GM18519 (cell line): Measurements from ENCODE around the gene SDCCAG8.
"Not testable (repeated sequence)": the region's sequence is repeated elsewhere in the genome, so short reads cannot be mapped to it uniquely, and the experiment has no call there.

Experiments
- ATAC-seq: cut with Tn5 transposase; IDR thresholded peaks from one replicate; pipeline ENCODE4 v1.9.1; 2021; ENCODE audit warnings: mild to moderate bottlenecking, moderate library complexity; ENCODE audit not compliant: unreplicated experiment, low FRiP score

The SDCCAG8 gene

DNA sequence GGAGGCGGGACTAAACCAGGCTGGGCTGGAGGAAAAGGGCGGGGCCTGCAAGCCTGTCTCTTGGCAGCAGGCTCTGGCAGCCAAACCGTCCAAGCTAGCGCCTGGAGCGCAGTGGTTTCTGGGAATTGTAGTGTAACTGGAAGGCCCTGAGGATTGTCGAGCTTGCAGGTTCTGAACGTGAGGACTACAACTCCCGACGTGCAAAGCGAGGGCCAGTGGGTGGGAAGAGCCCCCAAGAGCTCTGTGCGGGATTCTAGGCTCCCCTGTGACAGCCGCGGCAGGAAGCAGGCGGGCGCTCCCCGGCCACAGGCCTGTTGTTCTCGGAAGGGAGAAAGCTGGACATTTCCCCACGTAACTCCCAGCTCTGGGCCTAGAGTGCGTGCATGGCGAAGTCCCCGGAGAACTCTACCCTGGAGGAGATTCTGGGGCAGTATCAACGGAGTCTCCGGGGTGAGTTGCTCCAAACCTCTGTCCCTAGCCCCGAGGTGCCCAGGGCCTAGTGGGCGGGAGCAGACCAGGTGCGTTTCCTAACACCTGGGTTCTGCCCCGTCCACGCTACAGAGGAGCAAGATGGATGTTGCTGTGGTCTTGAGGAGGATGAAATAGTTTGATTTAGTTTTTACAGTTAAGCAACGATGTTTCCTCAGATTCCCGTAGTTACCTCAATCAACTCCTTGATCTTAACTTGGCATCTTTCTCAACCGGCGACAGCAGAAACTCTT, at the start of gene SDCCAG8:
TSS of gene SDCCAG8 (plus strand) at position 251 of the 722 bp plus-strand sequence. CDS start at position 384, 133 bp downstream.
- ATAC-seq = peak; percentile 83

DNA sequence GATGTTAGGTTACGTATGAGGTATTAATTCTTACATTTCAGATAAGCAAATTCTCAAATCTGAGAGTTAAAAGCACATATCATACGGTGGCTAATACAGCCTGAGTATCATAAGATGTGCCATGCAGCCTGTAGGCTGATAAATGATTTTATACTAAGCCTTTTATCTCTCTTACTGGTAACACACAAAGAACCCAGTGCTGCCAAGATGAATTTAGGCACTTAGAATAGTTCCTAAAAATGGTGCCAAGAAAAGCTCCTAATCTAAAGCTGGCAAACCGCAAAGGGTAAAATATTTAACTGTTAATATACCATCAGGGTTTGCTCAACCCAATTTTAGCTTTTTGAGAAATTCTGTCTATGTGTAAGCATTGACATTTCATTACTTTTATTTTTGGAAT, 43.9 kb upstream of the SDCCAG8 start:
- not testable (repeated sequence) for ATAC-seq

DNA sequence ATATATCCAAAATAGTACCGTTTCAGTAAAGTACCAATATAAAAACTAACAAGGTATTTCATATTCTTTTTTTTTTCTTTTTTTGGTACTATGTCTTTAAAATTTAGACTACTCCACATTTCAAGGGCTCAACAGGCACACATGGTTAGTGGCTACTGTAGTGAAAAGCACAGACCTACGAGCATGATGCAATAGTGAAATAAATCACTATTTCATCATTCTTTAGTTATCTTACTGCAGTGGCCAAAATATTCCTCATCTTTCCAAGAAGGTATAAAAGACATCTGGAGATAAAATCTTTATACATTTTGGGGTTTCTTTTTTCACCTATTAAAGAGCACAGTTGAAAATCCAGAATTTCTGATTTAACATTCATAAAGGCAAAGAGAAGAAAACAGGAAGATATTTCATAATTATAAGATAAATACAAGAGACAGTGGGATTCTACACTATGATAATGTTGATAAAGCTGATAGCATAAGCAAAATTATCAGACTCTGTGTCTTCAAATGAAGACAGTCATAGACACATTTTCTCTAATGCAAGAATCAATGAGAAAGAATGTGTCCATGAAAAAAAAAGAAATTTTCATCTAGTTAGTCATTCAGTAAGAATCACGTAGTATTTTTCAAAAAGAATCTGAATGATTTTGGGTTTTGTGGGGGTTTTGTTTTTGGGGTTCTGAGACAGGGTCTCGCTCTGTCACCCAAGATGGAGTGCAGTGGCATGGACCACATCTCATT, 42.6 kb upstream of the SDCCAG8 start:
- no peak for ATAC-seq

DNA sequence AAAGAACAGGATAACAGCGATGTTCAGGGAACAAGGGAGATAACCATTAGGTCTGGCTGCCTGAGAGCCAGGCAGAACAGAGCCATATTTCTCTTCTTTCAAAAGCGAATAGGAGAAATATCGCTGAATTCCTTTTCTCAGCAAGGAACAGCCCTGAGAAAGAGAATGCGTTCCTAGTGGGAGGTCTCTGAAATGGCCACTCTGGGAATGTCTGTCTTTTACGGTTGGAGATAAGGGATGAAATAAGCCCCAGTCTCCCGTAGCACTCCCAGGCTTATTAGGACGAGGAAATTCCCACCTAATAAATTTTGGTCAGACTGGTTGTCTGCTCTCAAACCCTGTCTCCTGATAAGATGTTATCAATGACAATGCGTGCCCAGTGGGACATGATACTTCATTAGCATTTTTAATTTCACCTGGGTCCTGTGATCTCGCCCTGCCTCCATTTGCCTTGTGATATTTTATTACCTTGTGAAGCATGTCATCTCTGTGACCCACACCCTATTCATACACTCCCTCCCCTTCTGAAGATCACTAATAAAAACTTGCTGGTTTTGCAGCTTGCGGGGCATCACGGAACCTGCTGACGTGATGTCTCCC, 40.5 kb upstream of the SDCCAG8 start:
- ATAC-seq = not testable (repeated sequence)

DNA sequence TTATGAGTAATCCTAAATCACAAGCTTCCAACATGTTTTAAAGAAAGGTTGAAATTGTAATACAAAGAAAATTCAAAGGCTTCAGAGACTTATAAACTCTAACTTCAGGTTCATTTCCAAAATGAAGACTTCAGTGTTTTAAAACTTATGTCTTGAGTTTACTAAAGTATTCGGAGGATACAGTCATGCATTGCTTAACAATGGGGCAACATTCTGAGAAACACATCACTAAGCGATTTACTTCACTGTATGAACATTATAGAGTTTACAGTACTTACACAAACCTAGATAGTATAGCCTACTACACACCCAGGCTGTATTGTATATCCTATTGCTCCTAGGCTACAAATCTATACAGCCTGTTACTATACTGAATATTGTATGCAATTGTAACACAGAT, 39.1 kb upstream of the SDCCAG8 start:
- ATAC-seq = no peak

DNA sequence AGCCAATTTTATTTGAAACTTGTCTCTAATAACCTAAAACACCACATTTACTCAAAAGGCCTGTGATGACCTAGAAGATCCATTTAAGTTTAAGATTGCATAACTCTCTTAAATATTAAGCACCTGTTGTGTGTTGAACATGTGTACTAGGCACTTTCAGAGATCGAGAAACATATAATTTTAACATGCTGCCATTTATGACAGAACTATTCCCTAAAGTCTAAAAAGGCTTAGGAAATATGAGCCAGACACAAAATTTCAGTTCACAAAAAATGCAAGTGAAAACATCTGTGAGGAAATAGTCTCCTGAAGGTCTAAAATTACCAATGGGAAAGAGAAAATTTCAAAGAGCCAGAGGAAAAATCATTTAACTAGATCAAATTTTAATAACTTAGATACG, 38.5 kb upstream of the SDCCAG8 start:
- ATAC-seq = no peak

DNA sequence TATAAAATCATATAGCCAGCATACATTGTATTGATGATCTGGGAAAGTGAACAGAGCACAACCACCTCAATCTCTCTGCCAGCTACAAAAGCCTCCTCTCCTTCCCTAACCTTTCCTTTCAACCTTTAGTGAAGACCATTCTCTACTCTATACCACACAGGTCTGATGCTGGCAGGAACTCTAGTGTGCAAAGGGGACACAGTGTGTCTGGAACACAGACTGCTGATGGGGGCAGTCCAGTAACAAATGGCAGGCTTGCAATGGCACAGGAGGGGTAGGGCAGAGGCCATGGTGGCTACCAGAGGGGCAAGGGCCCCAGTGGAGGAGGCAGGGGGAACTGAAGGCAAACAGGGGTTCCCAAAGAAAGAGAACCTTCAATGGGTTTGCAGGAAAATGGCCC, 37.8 kb upstream of the SDCCAG8 start:
- no peak for ATAC-seq

DNA sequence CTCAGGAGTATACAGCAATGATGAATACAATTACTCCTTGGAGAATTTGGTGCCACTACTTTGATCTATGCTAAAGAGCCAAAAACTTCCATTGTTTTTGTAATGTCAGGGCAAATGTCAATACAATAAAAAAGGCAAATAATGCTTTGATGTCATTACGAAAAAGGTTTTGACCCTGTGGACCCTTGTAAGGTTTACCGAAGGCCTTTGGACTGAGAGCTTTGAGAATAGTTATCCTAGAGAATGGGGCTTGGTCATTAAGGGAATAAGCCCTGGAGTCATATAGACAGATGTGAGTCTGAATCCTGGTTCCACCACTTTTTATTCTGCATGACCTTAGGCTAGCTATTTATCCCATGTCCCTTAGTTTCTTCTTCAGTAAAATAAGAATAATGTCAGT, 28.2 kb upstream of the SDCCAG8 start:
- ATAC-seq = no peak

DNA sequence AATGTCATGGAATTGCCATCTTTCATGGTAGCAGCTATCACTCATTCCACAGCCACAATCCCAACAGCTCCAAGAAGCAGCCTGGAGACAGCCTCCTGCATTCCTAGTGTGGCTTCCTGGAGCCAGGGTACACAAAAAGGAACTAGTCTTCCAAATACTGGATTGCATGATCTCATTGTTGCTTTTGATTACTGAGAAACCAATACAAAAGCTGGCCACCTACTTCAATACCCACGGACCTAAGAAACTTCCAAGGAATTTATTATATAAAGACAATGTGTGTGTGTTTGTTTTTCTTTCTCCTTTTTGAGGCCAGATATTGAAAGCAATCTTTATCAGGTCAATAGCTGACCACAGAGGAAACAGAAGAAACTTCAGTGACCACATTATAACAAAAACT, 26.3 kb upstream of the SDCCAG8 start:
- ATAC-seq = no peak

DNA sequence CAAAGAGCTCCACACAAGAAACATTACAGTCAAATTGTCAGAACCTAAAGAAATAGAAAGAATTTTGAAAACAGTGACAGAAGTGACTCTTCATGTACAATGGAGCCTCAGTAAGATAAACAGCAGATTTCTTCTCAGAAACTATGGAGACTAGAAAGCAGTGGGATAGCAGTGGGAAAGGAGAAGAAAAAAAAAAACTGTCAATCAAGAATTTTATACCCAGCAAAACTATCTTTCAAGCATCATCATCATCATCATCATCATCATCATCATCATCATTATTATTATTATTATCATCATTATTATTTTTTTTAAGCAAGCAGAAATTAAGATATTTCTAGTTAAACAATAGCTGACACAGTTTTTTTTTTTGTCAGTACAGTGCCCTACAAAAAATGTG, 24.9 kb upstream of the SDCCAG8 start:
- ATAC-seq = no peak

DNA sequence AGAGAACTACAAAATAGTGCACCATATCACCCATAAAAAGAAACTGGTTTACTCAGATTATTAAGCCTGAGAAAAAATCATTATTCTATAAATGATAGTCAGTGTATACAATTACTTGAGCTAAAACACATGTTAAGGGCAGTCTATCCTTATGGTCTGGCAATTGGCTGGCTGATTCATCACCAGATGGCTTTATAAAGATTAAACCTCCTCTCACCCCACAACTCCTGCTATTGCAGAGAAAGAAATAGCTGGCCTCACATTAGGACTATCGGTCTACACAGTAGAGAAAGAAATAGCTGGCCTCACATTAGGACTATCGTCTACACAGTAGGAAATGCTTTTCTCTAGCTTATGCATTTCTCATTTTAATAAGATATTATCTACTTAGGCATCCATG, 21.9 kb upstream of the SDCCAG8 start:
- ATAC-seq = no peak

DNA sequence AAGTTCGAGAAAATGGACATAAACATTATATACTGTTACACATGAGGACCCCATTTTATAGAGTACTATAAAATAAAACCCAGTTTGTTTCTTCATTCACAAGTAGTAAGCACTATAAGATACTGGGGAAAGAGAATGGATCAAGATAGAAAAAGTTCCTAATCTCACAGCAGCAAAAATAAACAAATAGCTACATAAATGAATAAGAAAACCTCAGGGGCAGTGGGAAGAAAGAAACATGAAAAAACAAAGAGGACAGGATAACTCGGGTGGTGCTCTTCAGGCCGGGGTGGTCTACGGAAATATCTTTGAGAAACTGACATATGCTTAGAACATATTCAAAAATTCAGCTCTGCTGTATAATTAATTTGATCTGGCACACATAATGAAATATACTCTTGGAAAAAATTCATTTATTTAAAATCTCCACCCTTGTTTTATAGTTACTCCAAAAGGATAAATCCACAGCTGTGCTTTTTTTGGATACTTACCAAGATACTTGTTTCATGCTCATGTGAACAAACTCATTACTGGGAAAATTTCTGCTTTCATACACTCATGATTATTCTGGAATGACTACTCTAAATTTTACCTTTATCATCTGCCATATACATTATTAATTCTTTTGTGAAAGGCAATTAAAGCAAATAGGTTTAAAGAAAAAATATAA, 20.7 kb upstream of the SDCCAG8 start:
- ATAC-seq = no peak

DNA sequence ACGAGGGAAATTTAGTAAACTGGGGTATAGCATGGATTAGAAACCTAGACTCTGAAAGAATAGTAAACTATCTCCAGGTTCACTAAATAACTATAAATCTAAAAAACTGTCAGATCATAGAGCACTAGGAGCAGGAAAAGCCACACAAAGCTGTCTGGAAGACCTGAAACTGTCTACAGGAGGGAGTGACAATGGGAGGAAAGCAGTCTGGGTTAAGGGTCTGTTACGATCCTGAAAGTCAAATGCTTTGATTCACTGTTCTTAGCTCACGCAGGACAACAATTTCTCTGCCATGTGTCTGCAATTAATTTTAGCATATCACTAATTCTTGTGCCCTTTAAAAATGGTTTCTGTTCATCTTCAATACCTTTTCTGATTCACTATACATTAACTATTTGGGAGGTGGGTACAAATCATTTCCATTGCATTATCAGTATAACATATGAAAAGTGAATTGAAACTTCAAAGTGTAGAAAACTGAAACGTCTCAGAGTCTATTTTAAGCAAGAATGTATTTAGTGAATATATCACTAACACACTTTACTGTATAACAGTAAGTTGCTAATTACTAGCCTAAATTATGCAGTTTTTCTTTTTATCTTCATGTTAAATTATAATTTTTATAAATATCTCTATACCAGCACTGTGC, 19.1 kb upstream of the SDCCAG8 start:
- peak; percentile 64 for ATAC-seq

DNA sequence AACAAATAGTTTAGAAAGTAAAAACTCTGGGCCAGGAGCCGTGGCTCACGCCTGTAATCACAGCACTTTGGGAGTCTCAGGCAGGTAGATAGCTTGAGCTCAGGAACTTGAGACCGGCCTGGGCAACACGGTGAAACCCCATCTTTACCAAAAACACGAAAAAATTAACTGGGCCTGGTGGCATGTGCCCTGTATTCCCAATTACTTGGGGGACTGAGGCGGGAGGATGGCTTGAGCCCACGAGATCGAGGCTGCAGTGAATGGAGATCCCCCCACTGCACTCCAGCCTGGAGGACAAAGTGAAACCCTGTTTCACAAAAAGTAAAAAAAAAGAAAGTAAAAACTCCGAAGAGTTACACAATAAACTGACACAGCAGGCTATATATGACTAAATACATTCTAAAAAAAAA, 11.4 kb upstream of the SDCCAG8 start:
- ATAC-seq = peak; percentile 55

DNA sequence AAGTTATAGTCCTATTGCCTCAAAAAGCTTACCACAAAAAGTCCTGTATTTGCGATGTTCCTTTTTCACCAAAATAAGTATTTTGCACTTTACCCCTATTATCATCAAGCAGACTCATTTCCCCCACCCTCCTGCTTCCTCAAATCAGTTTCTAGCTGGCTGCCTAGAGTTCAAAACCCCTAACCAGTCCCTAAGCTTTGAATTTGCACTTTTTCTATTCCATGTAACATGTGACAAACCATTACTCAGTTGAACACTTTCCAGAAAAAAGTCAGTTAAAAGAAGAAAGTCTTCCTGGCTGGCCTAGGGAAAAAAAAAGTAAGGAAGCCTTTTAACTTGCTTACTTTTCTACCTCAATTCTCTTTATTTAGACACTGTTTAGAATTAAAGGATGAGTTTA, 8.9 kb upstream of the SDCCAG8 start:
- no peak for ATAC-seq

DNA sequence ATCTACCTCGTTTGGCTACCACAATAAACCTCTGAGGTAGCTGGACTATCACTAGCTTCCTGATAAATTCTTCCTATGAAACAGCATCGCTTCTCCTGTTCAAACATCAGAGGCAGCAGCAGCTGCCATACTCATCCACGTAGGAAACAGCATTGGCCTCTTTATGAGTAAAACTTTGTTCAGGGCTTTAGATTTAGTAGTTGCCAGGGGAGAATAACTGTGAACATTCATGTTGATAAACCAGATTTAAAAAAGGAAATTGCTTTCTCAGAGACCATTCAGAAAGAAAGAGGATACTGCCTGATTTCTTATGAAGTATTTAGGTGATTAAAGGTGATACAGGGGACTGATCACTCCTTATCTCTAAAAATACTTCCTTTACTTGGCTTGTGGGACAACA, 7.9 kb upstream of the SDCCAG8 start:
- ATAC-seq = no peak

DNA sequence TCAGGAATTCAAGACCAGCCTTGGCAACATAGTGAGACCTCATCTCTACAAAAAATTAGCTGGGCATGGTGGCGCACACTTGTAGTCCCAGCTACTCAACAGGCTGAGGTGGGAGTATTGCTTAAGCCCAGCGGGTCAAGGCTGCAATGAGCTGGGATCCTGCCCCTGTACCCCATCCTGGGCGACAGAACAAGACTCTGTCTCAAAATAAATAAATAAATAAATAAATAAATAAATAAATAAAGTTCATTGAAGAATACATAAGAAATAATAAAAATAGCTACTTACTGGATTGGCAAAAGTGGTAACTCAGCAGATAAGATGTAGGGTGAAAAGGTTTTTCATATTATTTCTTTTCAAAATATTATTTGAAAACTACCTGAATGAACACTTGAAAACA, 6.6 kb upstream of the SDCCAG8 start:
- ATAC-seq = no peak

DNA sequence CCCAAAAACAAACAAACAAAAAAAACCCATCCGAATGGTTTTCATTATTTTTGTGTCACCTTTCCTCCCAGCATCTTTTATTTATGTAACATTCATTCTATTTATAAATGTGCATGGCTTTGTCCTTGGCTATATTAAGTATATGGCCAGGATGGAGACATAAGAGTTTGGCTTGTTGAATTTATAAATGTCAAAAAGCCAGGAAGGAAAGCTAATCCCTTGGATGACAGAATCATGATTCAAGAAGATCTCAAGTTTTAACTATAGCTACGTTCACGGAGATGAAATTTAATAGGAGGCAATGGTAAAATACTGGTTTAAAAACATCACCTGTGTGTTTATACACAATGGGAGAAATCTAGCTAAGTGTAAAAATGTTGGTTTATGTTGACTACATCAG, 5.7 kb upstream of the SDCCAG8 start:
- no peak for ATAC-seq

DNA sequence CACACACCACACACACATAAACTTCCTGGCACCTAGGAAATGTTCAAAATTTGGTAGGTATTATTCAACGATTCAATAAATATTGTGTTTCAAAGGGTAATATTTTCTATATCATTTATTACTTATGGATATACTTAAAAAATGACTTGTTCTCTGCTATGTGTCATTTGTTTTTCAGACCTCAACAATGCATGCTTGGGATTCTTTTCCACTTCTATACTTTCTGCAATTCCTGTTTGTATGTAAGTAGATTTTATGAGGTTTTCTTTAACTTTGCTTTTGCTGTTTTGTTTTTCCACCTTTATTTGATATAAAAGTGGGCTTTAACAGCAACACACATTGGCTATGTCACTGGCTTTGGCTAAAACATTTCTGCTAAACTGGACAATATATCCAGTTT, 4.3 kb upstream of the SDCCAG8 start:
- ATAC-seq = no peak

DNA sequence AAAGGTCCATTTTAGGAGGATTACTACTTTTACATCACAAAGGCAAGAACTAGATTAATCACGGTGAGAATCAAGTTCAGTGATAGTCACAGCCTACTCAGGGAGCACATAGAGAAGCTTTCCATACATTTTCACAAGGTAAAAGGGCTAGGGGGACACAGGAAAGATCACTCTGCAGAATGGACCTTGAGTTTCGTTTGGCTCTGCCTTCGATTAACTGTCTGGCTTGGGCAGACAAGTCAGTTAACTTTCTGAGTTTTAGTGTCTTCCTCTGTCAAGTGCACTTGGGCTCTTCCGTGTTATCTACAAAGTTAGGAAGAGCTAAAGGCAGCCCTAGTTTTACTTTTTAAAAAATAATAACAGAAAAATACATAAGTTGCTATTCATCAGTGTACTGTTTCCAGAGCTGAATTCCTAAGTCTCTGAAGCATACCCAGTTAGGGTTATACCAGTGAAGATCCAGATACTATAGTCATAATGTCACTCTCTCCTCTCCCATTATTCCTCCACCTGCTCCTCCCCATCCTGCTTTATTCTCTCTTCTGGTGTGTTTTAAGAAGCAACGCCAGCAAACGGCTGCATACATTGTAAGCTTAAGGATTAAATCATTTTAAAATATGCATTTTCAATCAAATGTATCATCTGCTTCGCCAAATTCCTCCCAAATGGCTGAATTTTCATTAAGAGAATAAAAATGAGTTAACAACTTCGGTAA, 2.5 kb upstream of the SDCCAG8 start:
- ATAC-seq = no peak
